GM12878 (cell line): ENCODE results near the gene HS3ST1. TPM values are rescaled to one million over a fixed set of nuclear protein-coding genes. Genes with fewer than 3 reads are reported as not detected.

Source experiments
- CBFB ChIP-seq: IDR thresholded peaks from 2 replicates; pipeline ENCODE4 v1.6.1; 2016; ENCODE audit warnings: antibody characterized with exemption, low read depth
- CREM ChIP-seq: IDR thresholded peaks from 2 replicates; pipeline ENCODE4 v1.6.1; 2014; ENCODE audit warnings: antibody characterized with exemption, low read depth
- FOS ChIP-seq: IDR thresholded peaks from 3 replicates; pipeline ENCODE4 v1.6.1; 2011; ENCODE audit warnings: borderline replicate concordance; ENCODE audit not compliant: insufficient read length; ENCODE audit errors: extremely low read depth
- IKZF1 ChIP-seq: fragments of 450-650 bp; conservative IDR thresholded peaks from 2 replicates; pipeline ENCODE4 v1.6.1; 2017; ENCODE audit warnings: antibody characterized with exemption, mild to moderate bottlenecking
- KDM1A ChIP-seq: fragments of 200-600 bp; sonication (generic); IDR thresholded peaks from 2 replicates; pipeline ENCODE4 v1.6.1; 2016; ENCODE audit warnings: borderline replicate concordance
- PBX3 ChIP-seq: IDR thresholded peaks from 2 replicates; pipeline ENCODE4 v1.6.1; 2011; ENCODE audit warnings: mild to moderate bottlenecking, low read depth, low read length, moderate library complexity; ENCODE audit not compliant: insufficient replicate concordance
- PKNOX1 ChIP-seq: fragments of 450-650 bp; IDR thresholded peaks from 2 replicates; pipeline ENCODE4 v1.6.1; 2016; ENCODE audit warnings: mild to moderate bottlenecking
- TCF7 ChIP-seq: IDR thresholded peaks from 2 replicates; pipeline ENCODE4 v1.6.1; 2014; ENCODE audit warnings: antibody characterized with exemption, borderline replicate concordance
- ZNF24 ChIP-seq: fragments of 450-650 bp; IDR thresholded peaks from 2 replicates; pipeline ENCODE4 v1.6.1; 2017; ENCODE audit warnings: antibody characterized with exemption, mild to moderate bottlenecking
- ZNF622 ChIP-seq: fragments of 450-650 bp; IDR thresholded peaks from 2 replicates; pipeline ENCODE4 v1.6.1; 2017; ENCODE audit warnings: mild to moderate bottlenecking, inconsistent platforms
- microRNA counts: library from miRNA; unstranded; fragments of <30 nt; microRNA quantifications from one replicate; lab custom pipeline; 2016
- microRNA-seq: library from miRNA; unstranded; fragments of <30 nt; microRNA quantifications from one replicate; pipeline ENCODE4, GENCODE V29; 2018
- polyA plus RNA-seq, 11 experiments: library from polyadenylated mRNA; depleted of rRNA in 4 of 11; unstranded in 6 of 11; stranded (reverse) in 5 of 11; fragments of >200 nt; fragmentation: Nextera tagmentation in 4 of 11; fragmentation: Illumina TruSeq in 1 of 11; extraction: Ambion mirVana in 4 of 11; extraction: Trizol in 1 of 11; gene quantifications; 1 replicate in 1 of 11; 2 replicates in 10 of 11; pipeline versions ENCODE4 v1.2.1 to v1.2.3, GENCODE V29; 2011 to 2016; ENCODE audit warnings: inconsistent platforms in 2 of 11, missing spikeins in 2 of 11, low read depth in 1 of 11
- small RNA-seq: library from RNA; depleted of rRNA; stranded (forward); fragments of <200 nt; gene quantifications from one replicate; pipeline ENCODE3, GENCODE V24; 2014
- total RNA-seq, 4 experiments: library from RNA; depleted of rRNA in 3 of 4; stranded (reverse); fragments of >200 nt in 3 of 4; fragmentation: Illumina TruSeq in 1 of 4; extraction: Trizol in 1 of 4; gene quantifications; 2 replicates each; pipeline versions ENCODE4 v1.2.1 to v1.2.3, GENCODE V29; 2013 to 2021

Gene HS3ST1
- total and polyA plus RNA-seq, 10 of the 15 experiments (the other 5 are each of a cell fraction or from before 2014, with no cell fraction given), result 0.03 to 0.65 (median 0.13) TPM

GRCh38 chr4:11343536-11343935 is 85.2 kb downstream of the HS3ST1 start (continued):
- TF ChIP-seq PBX3 (no peak), IKZF1 (no peak), KDM1A (no peak), FOS (no peak), CBFB (no peak), PKNOX1 (no peak), CREM (no peak), TCF7 (no peak), ZNF622 (no peak), ZNF24 (no peak)

MicroRNAs encoded within 50 kb of the gene (microRNA counts, 767-probe panel; counts per million panel counts)
- 55.3 counts per million for microRNA hsa-miR-572 (lab: Ali Mortazavi, UCI)

Small RNA genes within 50 kb of the gene (microRNA-seq; reads per million reads assigned to microRNA genes)
- gene MIR572, result not detected

Small RNA genes within 50 kb of the gene (small RNA-seq; reads per million reads assigned to genes)
- gene MIR572, result not detected
- gene RNA5SP156, result not detected
